ENCODE measurements around the gene RPL37A. TPM values are rescaled to one million over a fixed set of nuclear protein-coding genes. Genes with fewer than 3 reads are reported as not detected.

Gene RPL37A
- total RNA-seq, 1 donor from 2014 or later, result 2,564 TPM

DNA sequence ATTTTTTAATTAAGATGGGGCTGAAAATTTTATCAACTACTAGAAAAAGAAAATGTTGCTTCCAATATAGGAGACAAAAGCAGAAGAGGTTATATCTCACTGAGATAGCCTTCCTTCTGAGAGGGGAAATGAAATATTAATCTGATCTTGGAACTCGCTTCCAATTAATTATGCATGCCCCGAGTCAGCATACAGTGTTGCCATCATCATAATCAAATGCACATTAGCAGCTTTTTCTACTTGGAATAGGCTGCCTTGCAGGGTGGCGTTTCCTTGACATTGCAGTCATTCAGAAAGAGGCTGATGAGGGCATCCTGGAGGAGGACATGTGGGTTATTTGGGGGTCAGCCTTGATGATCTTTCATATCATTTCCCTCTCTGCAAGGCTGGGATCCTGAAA, 18.4 kb upstream of the RPL37A start:
- TF ChIP-seq, protein P1, sequence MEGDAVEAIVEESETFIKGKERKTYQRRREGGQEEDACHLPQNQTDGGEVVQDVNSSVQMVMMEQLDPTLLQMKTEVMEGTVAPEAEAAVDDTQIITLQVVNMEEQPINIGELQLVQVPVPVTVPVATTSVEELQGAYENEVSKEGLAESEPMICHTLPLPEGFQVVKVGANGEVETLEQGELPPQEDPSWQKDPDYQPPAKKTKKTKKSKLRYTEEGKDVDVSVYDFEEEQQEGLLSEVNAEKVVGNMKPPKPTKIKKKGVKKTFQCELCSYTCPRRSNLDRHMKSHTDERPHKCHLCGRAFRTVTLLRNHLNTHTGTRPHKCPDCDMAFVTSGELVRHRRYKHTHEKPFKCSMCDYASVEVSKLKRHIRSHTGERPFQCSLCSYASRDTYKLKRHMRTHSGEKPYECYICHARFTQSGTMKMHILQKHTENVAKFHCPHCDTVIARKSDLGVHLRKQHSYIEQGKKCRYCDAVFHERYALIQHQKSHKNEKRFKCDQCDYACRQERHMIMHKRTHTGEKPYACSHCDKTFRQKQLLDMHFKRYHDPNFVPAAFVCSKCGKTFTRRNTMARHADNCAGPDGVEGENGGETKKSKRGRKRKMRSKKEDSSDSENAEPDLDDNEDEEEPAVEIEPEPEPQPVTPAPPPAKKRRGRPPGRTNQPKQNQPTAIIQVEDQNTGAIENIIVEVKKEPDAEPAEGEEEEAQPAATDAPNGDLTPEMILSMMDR (IDR thresholded peaks at IDR 0.05; ENCODE audit: insufficient read depth, low read length, poor library complexity, severe bottlenecking), result no peak
- peaks cover 2% of the 10 kb centered on the region for H3K36me3 ChIP-seq (ENCODE audit: control insufficient read depth, insufficient read depth, low read length)
- no peaks in the 10 kb centered on the region for H3K27me3 ChIP-seq (ENCODE audit: control insufficient read depth, insufficient read depth, low read length)
- no peak overlapping the region for H3K4me3 ChIP-seq (ENCODE audit: low read depth, low read length)
- no peak for DNase-seq (ENCODE audit: low read depth)

DNA sequence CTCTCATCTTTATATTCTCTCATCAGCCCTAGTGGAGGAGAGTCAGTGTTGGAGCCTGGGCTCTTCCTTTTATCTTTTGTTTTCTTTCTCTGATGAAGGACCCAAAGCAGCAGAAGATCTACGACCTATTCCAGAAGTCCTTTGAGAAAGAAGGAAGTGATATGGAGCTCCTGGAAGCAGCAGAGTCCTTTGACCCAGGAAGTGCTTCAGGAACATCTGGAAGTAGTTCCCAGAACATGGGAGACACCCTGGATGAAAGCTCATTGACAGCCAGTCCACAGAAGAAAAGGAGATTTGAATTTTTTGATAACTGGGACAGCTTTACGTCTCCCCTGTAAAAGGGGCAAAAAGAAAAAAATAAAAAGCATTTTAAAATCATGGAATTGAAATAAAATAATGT, 16.0 kb upstream of the RPL37A start:
- DNase-seq (ENCODE audit: low read depth), result no peak
- TF ChIP-seq, protein P1 (IDR thresholded peaks at IDR 0.05; ENCODE audit: insufficient read depth, low read length, poor library complexity, severe bottlenecking), result no peak
- Histone ChIP-seq H3K4me3 (ENCODE audit: low read depth, low read length) (no peak overlapping the region), H3K36me3 (ENCODE audit: control insufficient read depth, insufficient read depth, low read length) (peaks cover 2% of the 10 kb centered on the region), H3K27me3 (ENCODE audit: control insufficient read depth, insufficient read depth, low read length) (no peaks in the 10 kb centered on the region)

- DNase-seq (ENCODE audit: low read depth), result no peak
- peaks cover 2% of the 10 kb centered on the region for H3K36me3 ChIP-seq (ENCODE audit: control insufficient read depth, insufficient read depth, low read length)
- no peaks in the 10 kb centered on the region for H3K27me3 ChIP-seq (ENCODE audit: control insufficient read depth, insufficient read depth, low read length)
- no peak overlapping the region for H3K4me3 ChIP-seq (ENCODE audit: low read depth, low read length)
- TF ChIP-seq, protein P1 (IDR thresholded peaks at IDR 0.05; ENCODE audit: insufficient read depth, low read length, poor library complexity, severe bottlenecking), result no peak
Measured at GRCh38 chr2:216485237-216485636, 13.4 kb upstream of the RPL37A start.

DNA sequence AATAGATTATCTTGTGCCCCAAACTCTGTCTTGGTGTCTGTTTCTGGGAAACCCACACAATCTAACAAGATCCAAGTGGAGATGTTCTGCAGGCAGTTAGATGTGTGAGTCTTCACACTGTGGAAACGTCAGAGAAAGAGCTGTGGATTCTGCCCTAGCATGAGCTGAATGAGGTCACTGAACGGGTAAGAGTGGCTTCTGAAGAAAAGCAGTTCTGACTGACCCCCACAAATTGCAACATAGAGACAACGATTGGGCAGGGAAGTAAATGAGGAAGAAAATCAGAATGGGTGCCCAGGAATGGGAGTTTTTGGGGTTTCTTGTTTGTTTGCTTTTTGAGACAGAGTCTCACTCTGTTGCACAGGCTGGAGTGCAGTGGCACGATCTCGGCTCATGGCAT, 12.9 kb upstream of the RPL37A start:
- TF ChIP-seq, protein P1 (IDR thresholded peaks at IDR 0.05; ENCODE audit: insufficient read depth, low read length, poor library complexity, severe bottlenecking), result no peak
- DNase-seq (ENCODE audit: low read depth), result no peak
- H3K36me3 ChIP-seq (ENCODE audit: control insufficient read depth, insufficient read depth, low read length), result peaks cover 2% of the 10 kb centered on the region
- H3K27me3 ChIP-seq (ENCODE audit: control insufficient read depth, insufficient read depth, low read length), result no peaks in the 10 kb centered on the region
- no peak overlapping the region for H3K4me3 ChIP-seq (ENCODE audit: low read depth, low read length)

DNA sequence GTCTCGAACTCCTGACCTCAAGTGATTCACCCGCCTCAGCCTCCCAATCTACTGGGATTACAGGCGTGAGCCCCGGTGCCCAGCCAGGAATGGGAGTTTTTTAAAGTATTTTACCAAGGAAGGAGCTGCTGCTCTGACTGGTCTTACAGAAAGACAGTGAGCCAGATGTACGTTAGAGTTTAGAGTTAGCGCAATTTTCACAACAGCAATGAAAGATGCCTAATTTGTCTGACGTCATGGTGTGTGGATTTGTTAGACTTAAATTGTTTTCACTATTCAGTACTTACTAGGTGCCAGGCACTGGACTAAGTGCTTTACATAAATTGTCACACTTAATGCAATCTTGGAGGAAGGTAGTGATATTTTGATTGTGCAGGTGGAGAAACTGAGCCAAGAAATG, 12.4 kb upstream of the RPL37A start:
- no peak for DNase-seq (ENCODE audit: low read depth)
- Histone ChIP-seq H3K4me3 (ENCODE audit: low read depth, low read length) (no peak overlapping the region), H3K27me3 (ENCODE audit: control insufficient read depth, insufficient read depth, low read length) (no peaks in the 10 kb centered on the region), H3K36me3 (ENCODE audit: control insufficient read depth, insufficient read depth, low read length) (peaks cover 2% of the 10 kb centered on the region)
- TF ChIP-seq, protein P1 (IDR thresholded peaks at IDR 0.05; ENCODE audit: insufficient read depth, low read length, poor library complexity, severe bottlenecking), result no peak

GRCh38 chr2:216486708-216487107, 11.9 kb upstream of the RPL37A start:
- TF ChIP-seq, protein P1 (IDR thresholded peaks at IDR 0.05; ENCODE audit: insufficient read depth, low read length, poor library complexity, severe bottlenecking), result no peak
- H3K4me3 ChIP-seq (ENCODE audit: low read depth, low read length), result no peak overlapping the region
- no peak for DNase-seq (ENCODE audit: low read depth)
- H3K27me3 ChIP-seq (ENCODE audit: control insufficient read depth, insufficient read depth, low read length), result no peaks in the 10 kb centered on the region
- peaks cover 2% of the 10 kb centered on the region for H3K36me3 ChIP-seq (ENCODE audit: control insufficient read depth, insufficient read depth, low read length)
